C1 segment of cervical spinal cord (tissue), 14 donors: ENCODE data around the gene PNPLA8.
A peak's percentile ranks its signal among the peaks of the same experiment; 100 is the strongest.
"Not testable (repeated sequence)": the region's sequence is repeated elsewhere in the genome, so short reads cannot be mapped to it uniquely, and the experiment has no call there.

Experiments used
- DNase-seq, 14 donors: peaks; one replicate each; lab custom pipeline; 2025; lab: John Stamatoyannopoulos, UW

The PNPLA8 gene

GRCh38 chr7:108525985-108526767 lies at the start of gene PNPLA8:
Gene PNPLA8 (minus strand): TSS chr7:108526135. CDS start chr7:108515491, 10,644 bp downstream.
- DNase-seq = peak; percentile 98 to 100 (median 100)

- no peak for DNase-seq
Measured at GRCh38 chr7:108575156-108575555, 49.2 kb upstream of the PNPLA8 start.

GRCh38 chr7:108572480-108572879 lies 46.5 kb upstream of the PNPLA8 start:
- DNase-seq = no peak

GRCh38 chr7:108570146-108570755 lies 44.3 kb upstream of the PNPLA8 start:
- peak in 11 of 14 donors; percentile 4 to 69 (median 41) for DNase-seq

GRCh38 chr7:108569381-108570145 lies 43.6 kb upstream of the PNPLA8 start, which contains the start of the genes DNAJB9 and THAP5:
Gene DNAJB9 (plus strand): TSS chr7:108569874. CDS start chr7:108571727, 1,853 bp downstream.
Gene THAP5 (minus strand): TSS chr7:108569706. CDS start chr7:108569569, 137 bp downstream.
- peak; percentile 91 to 100 (median 99) for DNase-seq

GRCh38 chr7:108568801-108569380 lies 43.0 kb upstream of the PNPLA8 start:
- DNase-seq = no peak

GRCh38 chr7:108565987-108566386 lies 40.1 kb upstream of the PNPLA8 start:
- no peak for DNase-seq

- no peak for DNase-seq
Measured at GRCh38 chr7:108561047-108561619, 35.2 kb upstream of the PNPLA8 start.

GRCh38 chr7:108559253-108559652 lies 33.3 kb upstream of the PNPLA8 start:
- no peak for DNase-seq

- no peak for DNase-seq
Measured at GRCh38 chr7:108557617-108558016, 31.7 kb upstream of the PNPLA8 start.

GRCh38 chr7:108557191-108557590 lies 31.3 kb upstream of the PNPLA8 start:
- DNase-seq = no peak

- DNase-seq = not testable (repeated sequence)
Measured at GRCh38 chr7:108556665-108557064, 30.7 kb upstream of the PNPLA8 start.

GRCh38 chr7:108548141-108548896 lies 22.4 kb upstream of the PNPLA8 start:
- not testable (repeated sequence) for DNase-seq

- no peak for DNase-seq
Measured at GRCh38 chr7:108541478-108541877, 15.5 kb upstream of the PNPLA8 start.

GRCh38 chr7:108538685-108539084 lies 12.8 kb upstream of the PNPLA8 start:
- DNase-seq = not testable (repeated sequence)

GRCh38 chr7:108538236-108538635 lies 12.3 kb upstream of the PNPLA8 start:
- not testable (repeated sequence) for DNase-seq

GRCh38 chr7:108537229-108537628 lies 11.3 kb upstream of the PNPLA8 start:
- DNase-seq = no peak

GRCh38 chr7:108535744-108536143 lies 9.8 kb upstream of the PNPLA8 start:
- no peak for DNase-seq

GRCh38 chr7:108535257-108535656 lies 9.3 kb upstream of the PNPLA8 start:
- DNase-seq = no peak

- DNase-seq = no peak
Measured at GRCh38 chr7:108533712-108534111, 7.8 kb upstream of the PNPLA8 start.

GRCh38 chr7:108529341-108529740 lies 3.4 kb upstream of the PNPLA8 start:
- DNase-seq = no peak
